ENCODE results near the gene ANKS3. TPM values are rescaled to one million over a fixed set of nuclear protein-coding genes. Genes with fewer than 3 reads are reported as not detected.

Gene ANKS3
- total and polyA plus RNA-seq, 2 donors (not counting 3 experiments of a cell fraction or from before 2014, with no cell fraction given): 13.9 to 24.0 TPM

GRCh38 chr16:4704491-4704890, 29.6 kb downstream of the ANKS3 start:
- dilution Hi-C loops (cut with MboI; ENCODE audit: extremely low pct_ligation_motif_present, low sequenced_read_pairs) (no loop called here), intact Hi-C loops (cut with micrococcal nuclease) (no loop called here)
- no peak overlapping the region for H3K4me3 ChIP-seq (replicated peaks in 1 of 3; ENCODE audit: insufficient read depth in 1 of 3, low read depth in 1 of 3, low read length in 3 of 3)
- no peaks in the 10 kb centered on the region for H3K9me3 ChIP-seq (replicated peaks; ENCODE audit: control insufficient read depth, insufficient read depth, low read length)
- ChIA-PET CTCF (interaction anchor here (0.7 kb wide), 1 partner anchor 54 kb away, joined by 3 read pairs; no protein-coding TSS in a partner anchor), POLR2A (interaction anchor here (0.6 kb wide), 1 partner anchor 129 kb away, joined by 4 read pairs; no protein-coding TSS in a partner anchor)
- H4K20me1 ChIP-seq (replicated peaks; ENCODE audit: control insufficient read depth, extremely low read depth, insufficient read depth, low read length): no peaks in the 10 kb centered on the region
- H3K9me1 ChIP-seq (replicated peaks; ENCODE audit: control insufficient read depth, extremely low read depth, insufficient read depth, low read length): no peaks in the 10 kb centered on the region
- DNase-seq (ENCODE audit: low read depth, low spot score) (no peak), FAIRE-seq (no peak)
- no peak overlapping the region for H3K4me2 ChIP-seq (ENCODE audit: insufficient read depth, low read length)
- H3K4me1 ChIP-seq (ENCODE audit: control insufficient read depth, extremely low read depth, insufficient read depth, low read length): no peaks in the 10 kb centered on the region
- no peaks in the 10 kb centered on the region for H3K79me2 ChIP-seq (ENCODE audit: control insufficient read depth, insufficient read depth, low read length)
- BruUV-seq (replicated peaks): no TSS peak
- TF ChIP-seq FOS (IDR thresholded peaks at IDR 0.05; ENCODE audit: borderline replicate concordance, insufficient read depth, low read length) (no peak), EZH2 (IDR thresholded peaks at IDR 0.05; ENCODE audit: borderline replicate concordance, low read depth, low read length, severe bottlenecking) (no peak), POLR2AphosphoS5 (IDR thresholded peaks at IDR 0.05; ENCODE audit: insufficient read depth, low read depth, low read length) (no peak), GATA2 (IDR thresholded peaks at IDR 0.05; ENCODE audit: insufficient read depth, insufficient read length, low read depth, low read length) (no peak), POLR2A (IDR thresholded peaks at IDR 0.05; ENCODE audit: low read depth, low read length) (no peak), MAX (IDR thresholded peaks at IDR 0.05; ENCODE audit: insufficient read depth, insufficient read length) (no peak), MYC (IDR thresholded peaks at IDR 0.05; ENCODE audit: low read depth, low read length) (no peak), JUN (IDR thresholded peaks at IDR 0.05; ENCODE audit: borderline replicate concordance, insufficient read depth, insufficient read length, low read depth) (no peak)
- TF ChIP-seq, protein P1, sequence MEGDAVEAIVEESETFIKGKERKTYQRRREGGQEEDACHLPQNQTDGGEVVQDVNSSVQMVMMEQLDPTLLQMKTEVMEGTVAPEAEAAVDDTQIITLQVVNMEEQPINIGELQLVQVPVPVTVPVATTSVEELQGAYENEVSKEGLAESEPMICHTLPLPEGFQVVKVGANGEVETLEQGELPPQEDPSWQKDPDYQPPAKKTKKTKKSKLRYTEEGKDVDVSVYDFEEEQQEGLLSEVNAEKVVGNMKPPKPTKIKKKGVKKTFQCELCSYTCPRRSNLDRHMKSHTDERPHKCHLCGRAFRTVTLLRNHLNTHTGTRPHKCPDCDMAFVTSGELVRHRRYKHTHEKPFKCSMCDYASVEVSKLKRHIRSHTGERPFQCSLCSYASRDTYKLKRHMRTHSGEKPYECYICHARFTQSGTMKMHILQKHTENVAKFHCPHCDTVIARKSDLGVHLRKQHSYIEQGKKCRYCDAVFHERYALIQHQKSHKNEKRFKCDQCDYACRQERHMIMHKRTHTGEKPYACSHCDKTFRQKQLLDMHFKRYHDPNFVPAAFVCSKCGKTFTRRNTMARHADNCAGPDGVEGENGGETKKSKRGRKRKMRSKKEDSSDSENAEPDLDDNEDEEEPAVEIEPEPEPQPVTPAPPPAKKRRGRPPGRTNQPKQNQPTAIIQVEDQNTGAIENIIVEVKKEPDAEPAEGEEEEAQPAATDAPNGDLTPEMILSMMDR (IDR thresholded peaks at IDR 0.05; ENCODE audit: extremely low read depth in 1 of 2, insufficient read depth in 1 of 2, low read depth in 1 of 2, low read length in 2 of 2): no peak
- peaks cover under 1 to 25% of the 10 kb centered on the region in 2 experiments for H3K36me3 ChIP-seq (ENCODE audit: control insufficient read depth in 2 of 2, extremely low read depth in 1 of 2, insufficient read depth in 2 of 2, low read length in 2 of 2)
- H2AFZ ChIP-seq (ENCODE audit: low read depth, low read length): no peak overlapping the region
- H3K9ac ChIP-seq (replicated peaks; ENCODE audit: extremely low read depth, insufficient read depth, low read length): no peak overlapping the region
- H3K27ac ChIP-seq (ENCODE audit: insufficient read depth, low read depth, low read length): no peak overlapping the region
- H3K27me3 ChIP-seq (ENCODE audit: control insufficient read depth in 2 of 2, insufficient read depth in 2 of 2, low read length in 2 of 2): no peaks in the 10 kb centered on the region
